Right atrium auricular region (tissue), 2 donors: ENCODE results near the gene ELF1. TPM values are rescaled to one million over a fixed set of nuclear protein-coding genes. Genes with fewer than 3 reads are reported as not detected.

Experiments
- DNase-seq: peaks from one replicate; pipeline ENCODE4 v3.0.0-alpha.2; 2019; ENCODE audit warnings: low spot score
- H3K27ac ChIP-seq, 2 donors: fragments of 200-600 bp; sonication (generic); 1 replicate in 1 of 2; 2 replicates in 1 of 2; pipeline ENCODE4 v1.5.1; 2016 to 2019
- H3K27me3 ChIP-seq, 2 donors: fragments of 200-600 bp; sonication (generic); one replicate each; pipeline versions ENCODE4 v1.5.1 to v1.6.0; 2017 to 2019
- H3K36me3 ChIP-seq: fragments of 200-600 bp; sonication (generic); one replicate; pipeline ENCODE4 v1.5.1; 2016
- H3K4me1 ChIP-seq, 2 donors: fragments of 200-600 bp; sonication (generic); one replicate each; pipeline versions ENCODE4 v1.5.1 to v1.6.0; 2017 to 2019
- H3K4me3 ChIP-seq, 2 donors: fragments of 200-600 bp; sonication (generic); 1 replicate in 1 of 2; 2 replicates in 1 of 2; pipeline ENCODE4 v1.5.1; 2017 to 2019; ENCODE audit warnings: mild to moderate bottlenecking in 1 of 2, moderate library complexity in 1 of 2
- H3K9me3 ChIP-seq, 2 donors: fragments of 200-600 bp; sonication (generic); one replicate each; pipeline ENCODE4 v1.5.1; 2019
- total RNA-seq, 2 donors: library from RNA; depleted of rRNA; stranded (reverse); fragments of >200 nt; gene quantifications; one replicate each; pipeline ENCODE4 v1.1.0, GENCODE V29; 2016
- TF ChIP-seq, protein P1 (sequence below), 2 donors: fragments of 200-600 bp; sonication (generic); IDR thresholded peaks; one replicate each; pipeline ENCODE4 v1.5.1; 2019; ENCODE audit warnings: antibody characterized with exemption in 2 of 2

ELF1 gene
- total RNA-seq, 2 donors from 2014 or later, result 39.1 to 54.2 TPM

DNA sequence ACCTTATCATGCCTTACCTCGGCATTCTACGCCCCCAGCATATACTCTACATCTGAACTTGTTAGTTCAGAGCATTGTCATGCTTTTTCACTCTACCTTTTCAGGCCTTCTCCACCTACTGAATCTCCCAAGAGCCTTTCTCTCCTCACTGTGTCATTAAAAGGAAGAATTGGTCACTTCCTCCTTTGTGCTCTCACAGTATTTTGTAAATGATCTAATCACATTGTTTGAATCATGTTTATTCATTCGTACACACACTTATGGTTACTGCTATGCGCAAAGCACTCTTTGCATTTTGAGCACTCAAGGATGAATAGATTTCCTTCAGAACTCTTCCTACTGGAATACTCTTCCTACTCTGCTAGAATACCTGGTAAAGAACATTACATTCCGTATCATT, 15.8 kb upstream of the ELF1 start:
- H3K36me3 ChIP-seq, result no peaks in the 10 kb centered on the region
- H3K9me3 ChIP-seq, result no peaks in the 10 kb centered on the region
- TF ChIP-seq, protein P1, sequence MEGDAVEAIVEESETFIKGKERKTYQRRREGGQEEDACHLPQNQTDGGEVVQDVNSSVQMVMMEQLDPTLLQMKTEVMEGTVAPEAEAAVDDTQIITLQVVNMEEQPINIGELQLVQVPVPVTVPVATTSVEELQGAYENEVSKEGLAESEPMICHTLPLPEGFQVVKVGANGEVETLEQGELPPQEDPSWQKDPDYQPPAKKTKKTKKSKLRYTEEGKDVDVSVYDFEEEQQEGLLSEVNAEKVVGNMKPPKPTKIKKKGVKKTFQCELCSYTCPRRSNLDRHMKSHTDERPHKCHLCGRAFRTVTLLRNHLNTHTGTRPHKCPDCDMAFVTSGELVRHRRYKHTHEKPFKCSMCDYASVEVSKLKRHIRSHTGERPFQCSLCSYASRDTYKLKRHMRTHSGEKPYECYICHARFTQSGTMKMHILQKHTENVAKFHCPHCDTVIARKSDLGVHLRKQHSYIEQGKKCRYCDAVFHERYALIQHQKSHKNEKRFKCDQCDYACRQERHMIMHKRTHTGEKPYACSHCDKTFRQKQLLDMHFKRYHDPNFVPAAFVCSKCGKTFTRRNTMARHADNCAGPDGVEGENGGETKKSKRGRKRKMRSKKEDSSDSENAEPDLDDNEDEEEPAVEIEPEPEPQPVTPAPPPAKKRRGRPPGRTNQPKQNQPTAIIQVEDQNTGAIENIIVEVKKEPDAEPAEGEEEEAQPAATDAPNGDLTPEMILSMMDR (IDR thresholded peaks at IDR 0.05), result no peak
- no peak overlapping the region for H3K4me3 ChIP-seq
- no peak overlapping the region for H3K27ac ChIP-seq
- H3K4me1 ChIP-seq, result peaks cover 0 to 32% of the 10 kb centered on the region in 2 donors
- DNase-seq, result no peak
- no peaks in the 10 kb centered on the region for H3K27me3 ChIP-seq

DNA sequence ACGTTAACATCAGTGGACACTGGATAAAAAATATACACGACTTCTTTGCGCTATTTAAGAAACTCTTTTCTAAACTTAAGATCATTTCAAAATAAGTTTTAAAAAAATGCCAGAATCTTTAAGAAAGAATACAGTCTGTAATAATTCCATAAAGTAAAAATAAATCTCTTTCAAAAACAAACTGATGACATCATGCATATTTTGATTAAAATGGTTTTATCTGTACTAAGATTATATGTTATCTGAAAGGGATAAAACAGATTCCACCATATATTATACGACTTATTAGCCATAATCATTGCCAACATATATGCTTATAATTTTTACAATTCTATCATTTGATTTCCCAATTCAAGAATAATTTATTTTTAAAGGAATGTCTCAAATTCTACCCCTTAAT, 15.3 kb upstream of the ELF1 start:
- H3K4me1 ChIP-seq, result peaks cover 0 to 27% of the 10 kb centered on the region in 2 donors
- H3K4me3 ChIP-seq, result no peak overlapping the region
- H3K27ac ChIP-seq, result no peak overlapping the region
- no peaks in the 10 kb centered on the region for H3K27me3 ChIP-seq
- no peaks in the 10 kb centered on the region for H3K9me3 ChIP-seq
- DNase-seq, result no peak
- no peaks in the 10 kb centered on the region for H3K36me3 ChIP-seq
- TF ChIP-seq, protein P1 (IDR thresholded peaks at IDR 0.05), result no peak

DNA sequence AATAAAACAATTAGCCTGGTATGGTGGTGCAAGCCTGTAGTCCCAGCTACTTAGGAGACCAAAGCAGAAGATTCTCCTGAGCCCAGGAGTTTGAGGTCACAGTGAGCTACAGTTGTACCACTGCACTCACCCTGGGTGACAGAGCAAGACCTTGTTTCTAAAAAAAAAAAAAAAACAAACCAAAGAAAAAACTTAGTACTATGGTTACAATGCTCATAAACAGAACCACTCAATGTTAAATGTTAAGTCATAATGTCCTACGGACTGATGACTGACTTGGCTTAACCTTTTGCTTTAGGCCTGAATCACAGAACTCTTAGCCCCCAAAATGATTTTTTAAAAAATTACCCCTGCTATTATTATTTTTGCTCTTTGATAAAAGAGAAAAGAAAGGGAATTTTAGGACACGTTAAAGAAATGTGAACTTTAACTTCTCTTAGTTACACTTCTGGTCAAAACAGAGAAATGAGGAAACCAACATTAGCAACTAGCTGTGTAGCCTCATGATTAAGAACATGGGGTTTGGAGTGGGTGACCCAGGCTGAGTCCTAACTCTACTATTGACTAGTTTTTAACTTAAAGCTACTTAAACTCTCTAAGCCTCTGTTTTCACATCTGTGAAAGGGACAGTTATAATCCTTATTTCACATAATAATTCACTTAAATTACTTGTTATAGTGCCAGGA, 13.7 kb upstream of the ELF1 start:
- Histone ChIP-seq H3K4me1 (peaks cover 0 to 32% of the 10 kb centered on the region in 2 donors), H3K9me3 (no peaks in the 10 kb centered on the region), H3K36me3 (no peaks in the 10 kb centered on the region), H3K4me3 (no peak overlapping the region), H3K27me3 (no peaks in the 10 kb centered on the region), H3K27ac (no peak overlapping the region)
- DNase-seq, result no peak
- TF ChIP-seq, protein P1 (IDR thresholded peaks at IDR 0.05), result no peak

DNA sequence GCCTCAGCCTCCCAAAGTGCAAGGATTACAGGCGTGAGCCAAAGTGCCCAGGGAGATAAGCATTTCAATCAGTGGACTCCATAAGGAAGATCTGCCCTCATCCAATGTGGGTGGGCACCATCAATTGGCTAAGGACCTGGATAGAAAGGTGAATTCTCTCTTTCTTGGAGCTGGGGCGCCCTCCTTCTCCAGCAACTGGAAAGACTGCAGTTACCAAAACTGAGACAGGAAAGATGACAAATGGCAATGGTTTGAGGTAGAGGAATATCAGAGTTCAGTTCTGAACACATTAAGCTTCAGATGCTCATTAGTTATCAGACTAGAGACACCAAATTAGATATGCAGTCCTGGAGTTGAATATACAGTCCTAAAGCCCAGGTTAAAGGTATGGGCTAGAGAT, 10.5 kb upstream of the ELF1 start:
- Histone ChIP-seq H3K4me1 (peaks cover 0 to 42% of the 10 kb centered on the region in 2 donors), H3K27ac (no peak overlapping the region), H3K27me3 (no peaks in the 10 kb centered on the region), H3K4me3 (no peak overlapping the region), H3K36me3 (peaks cover 4% of the 10 kb centered on the region), H3K9me3 (no peaks in the 10 kb centered on the region)
- TF ChIP-seq, protein P1 (IDR thresholded peaks at IDR 0.05), result no peak
- no peak for DNase-seq

DNA sequence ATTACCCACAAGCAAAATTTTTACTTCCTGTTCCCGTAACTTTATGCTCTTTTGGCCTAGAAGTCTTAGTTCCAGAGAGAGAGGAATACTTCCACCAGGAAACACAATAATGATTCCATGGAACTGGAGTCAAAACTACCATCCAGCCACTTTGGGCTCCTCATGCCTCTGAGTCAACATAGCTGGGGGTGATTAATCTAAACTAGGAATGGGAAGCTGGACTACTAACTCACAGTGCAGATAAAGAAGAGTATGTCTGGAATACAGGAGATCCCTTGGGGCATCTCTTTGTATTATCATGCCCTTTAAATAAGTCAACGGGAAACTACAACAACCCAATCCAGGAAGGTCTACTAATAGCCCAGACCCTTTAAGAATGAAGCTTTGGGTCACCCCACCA, 8.9 kb upstream of the ELF1 start:
- no peak overlapping the region for H3K4me3 ChIP-seq
- no peak for DNase-seq
- TF ChIP-seq, protein P1 (IDR thresholded peaks at IDR 0.05), result no peak
- H3K27me3 ChIP-seq, result no peaks in the 10 kb centered on the region
- no peak overlapping the region for H3K27ac ChIP-seq
- peaks cover 4% of the 10 kb centered on the region for H3K36me3 ChIP-seq
- no peaks in the 10 kb centered on the region for H3K9me3 ChIP-seq
- peaks cover 0 to 40% of the 10 kb centered on the region in 2 donors for H3K4me1 ChIP-seq

DNA sequence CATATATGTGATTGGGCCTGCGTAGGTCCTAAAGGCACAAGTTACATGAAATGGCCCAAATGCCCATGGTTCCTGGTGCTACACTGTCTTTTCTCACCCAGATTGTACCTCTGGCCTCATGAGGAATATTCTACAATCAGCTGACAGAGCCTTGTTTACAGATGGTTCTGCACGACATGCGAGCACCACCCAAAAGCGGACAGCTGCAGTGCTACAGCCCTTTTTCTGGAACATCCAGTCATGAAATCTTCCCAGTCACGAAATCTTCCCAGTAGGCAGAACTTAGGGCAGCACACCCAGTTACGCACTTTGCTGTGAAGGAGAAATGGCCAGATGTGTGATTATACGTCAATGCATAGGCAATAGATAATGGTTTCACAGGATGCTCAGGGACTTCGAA, 7.7 kb upstream of the ELF1 start:
- peaks cover 0 to 35% of the 10 kb centered on the region in 2 donors for H3K4me1 ChIP-seq
- no peaks in the 10 kb centered on the region for H3K27me3 ChIP-seq
- peaks cover 4% of the 10 kb centered on the region for H3K36me3 ChIP-seq
- no peak overlapping the region for H3K4me3 ChIP-seq
- TF ChIP-seq, protein P1 (IDR thresholded peaks at IDR 0.05), result no peak
- H3K27ac ChIP-seq, result no peak overlapping the region
- DNase-seq, result no peak
- H3K9me3 ChIP-seq, result no peaks in the 10 kb centered on the region
